GDM1 (cell line): ENCODE measurements around the gene PRSS1.
"Not testable (repeated sequence)": the region's sequence is repeated elsewhere in the genome, so short reads cannot be mapped to it uniquely, and the experiment has no call there.

Source experiments
- DNase-seq: peaks from one replicate; lab custom pipeline; 2025; lab: John Stamatoyannopoulos, UW

PRSS1 gene

GRCh38 chr7:142746264-142746663, 3.0 kb upstream of the PRSS1 start:
- DNase-seq: no peak

- DNase-seq: not testable (repeated sequence)
Observed at GRCh38 chr7:142748410-142748809, 862 bp upstream of the PRSS1 start.

GRCh38 chr7:142750321-142750938, 1.2 kb downstream of the PRSS1 start:
- DNase-seq: no peak

GRCh38 chr7:142751526-142752175, 2.4 kb downstream of the PRSS1 start:
- DNase-seq: not testable (repeated sequence)

- no peak for DNase-seq
Observed at GRCh38 chr7:142752376-142753225, 3.3 kb downstream of the PRSS1 start.

- DNase-seq: no peak
Observed at GRCh38 chr7:142753366-142753765, 4.1 kb downstream of the PRSS1 start.

- DNase-seq: not testable (repeated sequence)
Observed at GRCh38 chr7:142753925-142754491, 4.7 kb downstream of the PRSS1 start.

- DNase-seq: no peak
Observed at GRCh38 chr7:142754681-142755575, 5.7 kb downstream of the PRSS1 start.

- DNase-seq: not testable (repeated sequence)
Observed at GRCh38 chr7:142758312-142758711, 9.0 kb downstream of the PRSS1 start.

GRCh38 chr7:142759433-142759832, 10.2 kb downstream of the PRSS1 start:
- DNase-seq: no peak

GRCh38 chr7:142760071-142760642, 10.9 kb downstream of the PRSS1 start:
- no peak for DNase-seq

- DNase-seq: not testable (repeated sequence)
Observed at GRCh38 chr7:142761606-142762005, 12.3 kb downstream of the PRSS1 start.

- no peak for DNase-seq
Observed at GRCh38 chr7:142762104-142762503, 12.8 kb downstream of the PRSS1 start.

GRCh38 chr7:142767451-142767850, 18.2 kb downstream of the PRSS1 start:
- no peak for DNase-seq

GRCh38 chr7:142767861-142768260, 18.6 kb downstream of the PRSS1 start:
- no peak for DNase-seq

- DNase-seq: not testable (repeated sequence)
Observed at GRCh38 chr7:142768885-142769284, 19.6 kb downstream of the PRSS1 start.

- DNase-seq: no peak
Observed at GRCh38 chr7:142770661-142771352, 21.5 kb downstream of the PRSS1 start, which contains the start of gene PRSS2. TSS of gene PRSS2 (plus strand) at chr7:142770970. CDS start at chr7:142770983, 13 bp downstream.

- no peak for DNase-seq
Observed at GRCh38 chr7:142771353-142771723, 22.1 kb downstream of the PRSS1 start.

GRCh38 chr7:142772051-142772450, 22.8 kb downstream of the PRSS1 start:
- no peak for DNase-seq

GRCh38 chr7:142772673-142773072, 23.4 kb downstream of the PRSS1 start:
- no peak for DNase-seq
